ENCODE data around the gene GAPVD1.
"Not testable (repeated sequence)": the region's sequence is repeated elsewhere in the genome, so short reads cannot be mapped to it uniquely, and the experiment has no call there.

The GAPVD1 gene

GRCh38 chr9:125312411-125312810, 50.8 kb downstream of the GAPVD1 start:
- no peak for DNase-seq

- DNase-seq = not testable (repeated sequence)
Measured at GRCh38 chr9:125316359-125316758, 54.7 kb downstream of the GAPVD1 start.

- DNase-seq = no peak
Measured at GRCh38 chr9:125317704-125318103, 56.1 kb downstream of the GAPVD1 start.

GRCh38 chr9:125321496-125321895, 59.9 kb downstream of the GAPVD1 start:
- DNase-seq = no peak

GRCh38 chr9:125323615-125324014, 62.0 kb downstream of the GAPVD1 start:
- DNase-seq = no peak

- DNase-seq = no peak
Measured at GRCh38 chr9:125325826-125326225, 64.2 kb downstream of the GAPVD1 start.

GRCh38 chr9:125329978-125330377, 68.4 kb downstream of the GAPVD1 start:
- DNase-seq = no peak

GRCh38 chr9:125330587-125330986, 69.0 kb downstream of the GAPVD1 start:
- no peak for DNase-seq

- DNase-seq = no peak
Measured at GRCh38 chr9:125332527-125332926, 70.9 kb downstream of the GAPVD1 start.

- no peak for DNase-seq
Measured at GRCh38 chr9:125337236-125337635, 75.6 kb downstream of the GAPVD1 start.

- no peak for DNase-seq
Measured at GRCh38 chr9:125338929-125339328, 77.3 kb downstream of the GAPVD1 start.

- DNase-seq = peak; percentile 6
Measured at GRCh38 chr9:125341566-125341965, 79.9 kb downstream of the GAPVD1 start.

GRCh38 chr9:125343518-125344275, 82.1 kb downstream of the GAPVD1 start:
- DNase-seq = peak; percentile 31

GRCh38 chr9:125346080-125346732, 84.6 kb downstream of the GAPVD1 start:
- peak; percentile 18 for DNase-seq

GRCh38 chr9:125355601-125356000, 94.0 kb downstream of the GAPVD1 start:
- no peak for DNase-seq

- DNase-seq = no peak
Measured at GRCh38 chr9:125356032-125356431, 94.4 kb downstream of the GAPVD1 start.

- DNase-seq = no peak
Measured at GRCh38 chr9:125359011-125359410, 97.4 kb downstream of the GAPVD1 start.

GRCh38 chr9:125360601-125361000, 99.0 kb downstream of the GAPVD1 start:
- no peak for DNase-seq

- no peak for DNase-seq
Measured at GRCh38 chr9:125361837-125362531, 100.4 kb downstream of the GAPVD1 start.

- no peak for DNase-seq
Measured at GRCh38 chr9:125366676-125367075, 105.0 kb downstream of the GAPVD1 start.

GRCh38 chr9:125370786-125371185, 109.2 kb downstream of the GAPVD1 start:
- no peak for DNase-seq

- no peak for DNase-seq
Measured at GRCh38 chr9:125372441-125373226, 111.0 kb downstream of the GAPVD1 start.
